Right atrium auricular region (tissue), 2 donors: Measurements from ENCODE around the gene MCM3AP. TPM values are rescaled to one million over a fixed set of nuclear protein-coding genes. Genes with fewer than 3 reads are reported as not detected.

Experiments
- DNase-seq: peaks from one replicate; pipeline ENCODE4 v3.0.0-alpha.2; 2019; ENCODE audit warnings: low spot score
- H3K27ac ChIP-seq, 2 donors: fragments of 200-600 bp; sonication (generic); 1 replicate in 1 of 2; 2 replicates in 1 of 2; pipeline ENCODE4 v1.5.1; 2016 to 2019
- H3K27me3 ChIP-seq, 2 donors: fragments of 200-600 bp; sonication (generic); one replicate each; pipeline versions ENCODE4 v1.5.1 to v1.6.0; 2017 to 2019
- H3K36me3 ChIP-seq: fragments of 200-600 bp; sonication (generic); one replicate; pipeline ENCODE4 v1.5.1; 2016
- H3K4me1 ChIP-seq, 2 donors: fragments of 200-600 bp; sonication (generic); one replicate each; pipeline versions ENCODE4 v1.5.1 to v1.6.0; 2017 to 2019
- H3K4me3 ChIP-seq, 2 donors: fragments of 200-600 bp; sonication (generic); 1 replicate in 1 of 2; 2 replicates in 1 of 2; pipeline ENCODE4 v1.5.1; 2017 to 2019; ENCODE audit warnings: mild to moderate bottlenecking in 1 of 2, moderate library complexity in 1 of 2
- H3K9me3 ChIP-seq, 2 donors: fragments of 200-600 bp; sonication (generic); one replicate each; pipeline ENCODE4 v1.5.1; 2019
- CTCF ChIP-seq, 2 donors: fragments of 200-600 bp; sonication (generic); IDR thresholded peaks; one replicate each; pipeline ENCODE4 v1.5.1; 2019; ENCODE audit warnings: antibody characterized with exemption in 2 of 2
- total RNA-seq, 2 donors: library from RNA; depleted of rRNA; stranded (reverse); fragments of >200 nt; gene quantifications; one replicate each; pipeline ENCODE4 v1.1.0, GENCODE V29; 2016

The MCM3AP gene
- total RNA-seq, 2 donors from 2014 or later = 35.7 to 45.4 TPM

- Histone ChIP-seq H3K27me3 (no peaks in the 10 kb centered on the region), H3K36me3 (peaks cover 70% of the 10 kb centered on the region)
Observed at GRCh38 chr21:46195595-46196195, 89.7 kb downstream of the MCM3AP start.

GRCh38 chr21:46194374-46195334 is 90.8 kb downstream of the MCM3AP start:
- Histone ChIP-seq H3K27ac (no peak overlapping the region), H3K4me3 (no peak overlapping the region), H3K9me3 (no peaks in the 10 kb centered on the region), H3K36me3 (peaks cover 68% of the 10 kb centered on the region), H3K4me1 (peaks cover 0 to 21% of the 10 kb centered on the region in 2 donors), H3K27me3 (no peaks in the 10 kb centered on the region)
- DNase-seq = no peak
- TF ChIP-seq CTCF (IDR thresholded peaks at IDR 0.05) = no peak

More at GRCh38 chr21:46195595-46196195, 89.7 kb downstream of the MCM3AP start:
- H3K9me3 ChIP-seq = no peaks in the 10 kb centered on the region
- DNase-seq = no peak
- TF ChIP-seq CTCF (IDR thresholded peaks at IDR 0.05) = no peak
- no peak overlapping the region for H3K4me3 ChIP-seq
- peaks cover 0 to 10% of the 10 kb centered on the region in 2 donors for H3K4me1 ChIP-seq
- H3K27ac ChIP-seq = no peak overlapping the region

DNA sequence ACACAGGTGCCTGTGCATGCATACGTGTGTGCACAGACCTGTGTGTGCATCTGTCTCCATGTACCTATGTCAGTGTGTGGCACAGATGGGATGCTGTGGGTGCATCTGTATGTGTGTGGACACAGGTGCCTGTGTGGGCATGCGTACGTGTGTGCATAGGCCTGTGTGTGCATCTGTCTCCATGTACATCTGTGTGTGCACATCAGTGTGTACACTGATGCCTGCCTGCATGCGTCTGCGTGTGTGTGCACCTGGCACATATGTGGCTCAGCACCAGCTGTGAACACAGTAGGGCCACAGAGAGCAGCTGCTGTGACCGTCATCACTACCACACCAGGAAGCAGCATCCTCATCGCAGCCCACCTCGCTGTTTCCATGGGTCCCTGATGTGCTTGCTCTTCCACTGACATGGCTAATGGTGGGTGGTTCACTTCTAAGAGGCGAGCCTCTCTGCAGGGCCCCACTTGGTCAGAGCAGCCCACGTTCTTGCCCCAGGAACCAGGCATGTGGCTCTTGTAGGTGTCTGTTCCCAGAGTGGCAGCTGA is 91.5 kb downstream of the MCM3AP start:
- TF ChIP-seq CTCF (IDR thresholded peaks at IDR 0.05) = no peak
- H3K27me3 ChIP-seq = no peaks in the 10 kb centered on the region

GRCh38 chr21:46191686-46192575 is 93.5 kb downstream of the MCM3AP start:
- H3K36me3 ChIP-seq = peaks cover 48% of the 10 kb centered on the region
- DNase-seq = peak; percentile 54
- no peaks in the 10 kb centered on the region for H3K9me3 ChIP-seq
- H3K27me3 ChIP-seq = no peaks in the 10 kb centered on the region
- no peak overlapping the region for H3K4me3 ChIP-seq
- peaks cover 0 to 43% of the 10 kb centered on the region in 2 donors for H3K4me1 ChIP-seq
- TF ChIP-seq CTCF (IDR thresholded peaks at IDR 0.05) = no peak
- H3K27ac ChIP-seq = peak overlapping the region in 1 of 2 donors; percentile 89

More for the DNA sequence above, 91.5 kb downstream of the MCM3AP start:
- no peaks in the 10 kb centered on the region for H3K9me3 ChIP-seq
- no peak overlapping the region for H3K27ac ChIP-seq
- no peak for DNase-seq
- H3K36me3 ChIP-seq = peaks cover 62% of the 10 kb centered on the region
- H3K4me3 ChIP-seq = no peak overlapping the region
- peaks cover 0 to 28% of the 10 kb centered on the region in 2 donors for H3K4me1 ChIP-seq

DNA sequence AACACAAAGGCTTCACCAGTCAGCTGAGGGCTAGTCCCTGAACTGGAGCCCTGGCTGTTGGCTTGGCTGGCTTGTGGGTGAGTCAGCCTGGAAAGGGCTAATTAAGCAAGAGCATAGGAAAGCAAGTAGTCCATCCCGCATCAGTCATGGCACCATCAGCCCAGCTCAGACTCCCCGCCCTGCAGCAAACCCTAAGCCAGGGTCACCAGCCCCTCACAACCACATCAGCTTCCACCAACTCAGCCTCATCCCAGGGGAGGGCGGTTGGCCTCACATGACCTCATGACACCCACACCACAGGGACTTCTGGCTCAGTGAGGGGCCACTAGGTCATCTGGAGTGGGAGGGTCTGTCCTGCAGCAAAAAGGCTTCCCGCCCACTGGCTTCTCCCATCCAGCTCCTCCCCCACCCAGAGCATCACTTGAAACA is 94.1 kb downstream of the MCM3AP start:
- H3K9me3 ChIP-seq = no peaks in the 10 kb centered on the region
- no peaks in the 10 kb centered on the region for H3K27me3 ChIP-seq
- H3K27ac ChIP-seq = peak overlapping the region in 1 of 2 donors; percentile 89
- peaks cover 42% of the 10 kb centered on the region for H3K36me3 ChIP-seq
- DNase-seq = peak; percentile 68
- TF ChIP-seq CTCF (IDR thresholded peaks at IDR 0.05) = no peak
- H3K4me1 ChIP-seq = peaks cover 0 to 43% of the 10 kb centered on the region in 2 donors
- H3K4me3 ChIP-seq = no peak overlapping the region
